HFF-Myc (cell line): Measurements from ENCODE around the gene CFAP53.

Experiments used
- DNase-seq: peaks from one replicate; pipeline ENCODE4 v3.0.0-alpha.2; 2011; ENCODE audit warnings: low read depth; ENCODE audit errors: extremely low read depth
- H3K4me3 ChIP-seq: replicated peaks from 2 replicates; pipeline ENCODE4 v1.5.1; 2011; ENCODE audit warnings: low read depth, mild to moderate bottlenecking, control low read depth, low read length
- CTCF ChIP-seq: IDR thresholded peaks from 2 replicates; pipeline ENCODE4 v1.5.1; 2012; ENCODE audit warnings: mild to moderate bottlenecking, low read depth, low read length, control low read depth; ENCODE audit errors: missing control alignments

Gene CFAP53

GRCh38 chr18:50187659-50188058 lies 78.6 kb downstream of the CFAP53 start:
- no peak for TF ChIP-seq CTCF
- no peak for DNase-seq
- no peak overlapping the region for H3K4me3 ChIP-seq

GRCh38 chr18:50186385-50186784 lies 79.9 kb downstream of the CFAP53 start:
- no peak overlapping the region for H3K4me3 ChIP-seq
- no peak for TF ChIP-seq CTCF
- DNase-seq = no peak

- peak; percentile 3 for DNase-seq
- no peak for TF ChIP-seq CTCF
- H3K4me3 ChIP-seq = no peak overlapping the region
Measured at GRCh38 chr18:50183556-50183955, 82.7 kb downstream of the CFAP53 start.

GRCh38 chr18:50182511-50182910 lies 83.8 kb downstream of the CFAP53 start:
- no peak overlapping the region for H3K4me3 ChIP-seq
- no peak for DNase-seq
- TF ChIP-seq CTCF = no peak

GRCh38 chr18:50181590-50181989 lies 84.7 kb downstream of the CFAP53 start:
- DNase-seq = no peak
- TF ChIP-seq CTCF = no peak
- no peak overlapping the region for H3K4me3 ChIP-seq

GRCh38 chr18:50179465-50179864 lies 86.8 kb downstream of the CFAP53 start:
- TF ChIP-seq CTCF = no peak
- no peak overlapping the region for H3K4me3 ChIP-seq
- no peak for DNase-seq

GRCh38 chr18:50177294-50177992 lies 88.9 kb downstream of the CFAP53 start:
- no peak for TF ChIP-seq CTCF
- H3K4me3 ChIP-seq = no peak overlapping the region
- DNase-seq = no peak
